Neural progenitor cell (in vitro differentiated cells): ENCODE measurements around the gene HOXB9. TPM values are rescaled to one million over a fixed set of nuclear protein-coding genes. Genes with fewer than 3 reads are reported as not detected.

ENCODE experiments used
- DNase-seq: peaks from one replicate; pipeline ENCODE4 v3.0.0-alpha.2; 2016; ENCODE audit warnings: low spot score
- H2AFZ ChIP-seq: fragments of 200-600 bp; sonication (generic); replicated peaks from 2 replicates; pipeline ENCODE4 v1.6.1; 2016; ENCODE audit warnings: antibody characterized with exemption
- H3F3A ChIP-seq: fragments of 200-600 bp; sonication (generic); 2 replicates; pipeline ENCODE4 v1.6.1; 2016; ENCODE audit warnings: antibody characterized with exemption, low read depth
- H3K27ac ChIP-seq: fragments of 200-600 bp; sonication (generic); 2 replicates; pipeline ENCODE4 v1.5.1; 2016; ENCODE audit warnings: mild to moderate bottlenecking
- H3K27me3 ChIP-seq: fragments of 200-600 bp; sonication (generic); 2 replicates; pipeline ENCODE4 v1.6.1; 2016; ENCODE audit warnings: mild to moderate bottlenecking, moderate library complexity
- H3K36me3 ChIP-seq: fragments of 200-600 bp; sonication (generic); 2 replicates; pipeline ENCODE4 v1.5.1; 2016
- H3K4me1 ChIP-seq: fragments of 200-600 bp; sonication (generic); 2 replicates; pipeline ENCODE4 v1.6.1; 2016; ENCODE audit warnings: mixed run types
- H3K4me2 ChIP-seq: fragments of 200-600 bp; sonication (generic); 2 replicates; pipeline ENCODE4 v1.6.1; 2016
- H3K4me3 ChIP-seq: fragments of 200-600 bp; sonication (generic); 2 replicates; pipeline ENCODE4 v1.5.1; 2016
- H3K79me2 ChIP-seq: fragments of 200-600 bp; sonication (generic); 2 replicates; pipeline ENCODE4 v1.6.1; 2016; ENCODE audit warnings: low read depth
- H3K9ac ChIP-seq: fragments of 200-600 bp; sonication (generic); 2 replicates; pipeline ENCODE4 v1.6.1; 2016
- H3K9me3 ChIP-seq: fragments of 200-600 bp; sonication (generic); 2 replicates; pipeline ENCODE4 v1.5.1; 2016; ENCODE audit warnings: low read depth
- H4K20me1 ChIP-seq: fragments of 200-600 bp; sonication (generic); 2 replicates; pipeline ENCODE4 v1.6.1; 2016; ENCODE audit warnings: low read depth
- H3K27ac Mint-ChIP-seq: 3 replicates; pipeline ENCODE4 v1.8.0; 2021; ENCODE audit warnings: mixed read lengths
- H3K27me3 Mint-ChIP-seq: 2 replicates; pipeline ENCODE4 v1.8.0; 2022; ENCODE audit warnings: low read depth, mild to moderate bottlenecking, inconsistent platforms, moderate library complexity, mixed read lengths; ENCODE audit not compliant: insufficient read depth
- H3K36me3 Mint-ChIP-seq: 3 replicates; pipeline ENCODE4 v1.8.0; 2021; ENCODE audit warnings: mixed read lengths
- H3K4me1 Mint-ChIP-seq: 3 replicates; pipeline ENCODE4 v1.8.0; 2021; ENCODE audit warnings: mixed read lengths
- H3K4me3 Mint-ChIP-seq: 3 replicates; pipeline ENCODE4 v1.8.0; 2021; ENCODE audit warnings: mild to moderate bottlenecking, moderate library complexity, mixed read lengths
- H3K9me3 Mint-ChIP-seq: 3 replicates; pipeline ENCODE4 v1.8.0; 2020; ENCODE audit warnings: mixed read lengths
- EZH2 ChIP-seq: fragments of 200-600 bp; sonication (generic); IDR thresholded peaks from 2 replicates; pipeline ENCODE4 v1.6.1; 2017; ENCODE audit warnings: antibody characterized with exemption, mild to moderate bottlenecking, moderate library complexity
- EZH2phosphoT487 ChIP-seq: fragments of 200-600 bp; sonication (generic); IDR thresholded peaks from 2 replicates; pipeline ENCODE4 v1.6.1; 2017; ENCODE audit warnings: antibody characterized with exemption
- total RNA-seq: library from RNA; depleted of rRNA; stranded (reverse); fragments of >200 nt; gene quantifications from 2 replicates; pipeline ENCODE4 v1.2.3, GENCODE V29; 2015; ENCODE audit warnings: low replicate concordance
- TF ChIP-seq, protein P1 (sequence below): fragments of 200-600 bp; sonication (generic); IDR thresholded peaks from 2 replicates; pipeline ENCODE4 v1.5.1; 2017; ENCODE audit warnings: antibody characterized with exemption, mild to moderate bottlenecking

Gene HOXB9
- total RNA-seq, 1 donor from 2014 or later: not detected

- Histone ChIP-seq H3K27ac (no peak overlapping the region), H3K4me2 (no peak overlapping the region), H3K4me3 (no peak overlapping the region), H3F3A (no peaks in the 10 kb centered on the region), H3K4me1 (no peaks in the 10 kb centered on the region), H3K9ac (no peak overlapping the region), H2AFZ (no peak overlapping the region), H4K20me1 (peaks cover 72% of the 10 kb centered on the region), H3K36me3 (no peaks in the 10 kb centered on the region), H3K27me3 (peaks cover 100% of the 10 kb centered on the region), H3K79me2 (no peaks in the 10 kb centered on the region), H3K9me3 (no peaks in the 10 kb centered on the region)
- Mint-ChIP-seq H3K4me1 (peaks cover 2% of the 10 kb centered on the region), H3K36me3 (no peaks in the 10 kb centered on the region), H3K27me3 (peaks cover 95% of the 10 kb centered on the region), H3K4me3 (no peak overlapping the region), H3K9me3 (peaks cover 15% of the 10 kb centered on the region), H3K27ac (no peak overlapping the region)
- DNase-seq: peak; percentile 1
- TF ChIP-seq EZH2 (no peak), EZH2phosphoT487 (no peak)
- TF ChIP-seq, protein P1, sequence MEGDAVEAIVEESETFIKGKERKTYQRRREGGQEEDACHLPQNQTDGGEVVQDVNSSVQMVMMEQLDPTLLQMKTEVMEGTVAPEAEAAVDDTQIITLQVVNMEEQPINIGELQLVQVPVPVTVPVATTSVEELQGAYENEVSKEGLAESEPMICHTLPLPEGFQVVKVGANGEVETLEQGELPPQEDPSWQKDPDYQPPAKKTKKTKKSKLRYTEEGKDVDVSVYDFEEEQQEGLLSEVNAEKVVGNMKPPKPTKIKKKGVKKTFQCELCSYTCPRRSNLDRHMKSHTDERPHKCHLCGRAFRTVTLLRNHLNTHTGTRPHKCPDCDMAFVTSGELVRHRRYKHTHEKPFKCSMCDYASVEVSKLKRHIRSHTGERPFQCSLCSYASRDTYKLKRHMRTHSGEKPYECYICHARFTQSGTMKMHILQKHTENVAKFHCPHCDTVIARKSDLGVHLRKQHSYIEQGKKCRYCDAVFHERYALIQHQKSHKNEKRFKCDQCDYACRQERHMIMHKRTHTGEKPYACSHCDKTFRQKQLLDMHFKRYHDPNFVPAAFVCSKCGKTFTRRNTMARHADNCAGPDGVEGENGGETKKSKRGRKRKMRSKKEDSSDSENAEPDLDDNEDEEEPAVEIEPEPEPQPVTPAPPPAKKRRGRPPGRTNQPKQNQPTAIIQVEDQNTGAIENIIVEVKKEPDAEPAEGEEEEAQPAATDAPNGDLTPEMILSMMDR: no peak
Observed at GRCh38 chr17:48634493-48635208, 8.5 kb upstream of the HOXB9 start.

DNA sequence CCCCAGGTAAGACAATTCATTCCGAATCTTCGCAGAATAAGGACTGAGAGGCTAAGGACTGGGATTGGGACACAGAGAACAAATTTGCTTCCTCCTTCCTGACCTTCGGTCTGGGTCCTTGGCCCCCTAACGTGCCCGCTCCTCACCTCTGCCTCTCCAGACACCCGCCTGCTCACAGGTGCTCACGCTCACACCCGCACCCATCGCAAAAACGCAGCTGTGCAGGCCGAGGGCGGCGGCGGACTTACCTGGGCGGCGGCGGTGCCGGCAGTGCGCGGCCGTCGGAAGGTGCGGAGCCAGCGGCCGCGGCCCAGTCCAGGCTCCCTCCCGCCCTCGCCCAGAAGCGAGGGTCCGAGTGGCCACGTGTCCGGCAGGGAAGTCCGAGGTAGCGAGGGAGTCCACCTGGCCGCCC is 7.1 kb upstream of the HOXB9 start:
- peaks cover 96% of the 10 kb centered on the region for H3K27me3 Mint-ChIP-seq
- DNase-seq: no peak

GRCh38 chr17:48632579-48633265 is 6.6 kb upstream of the HOXB9 start:
- H3F3A ChIP-seq: no peaks in the 10 kb centered on the region
- H3K9ac ChIP-seq: no peak overlapping the region
- Mint-ChIP-seq H3K27me3 (peaks cover 96% of the 10 kb centered on the region), H3K4me3 (no peak overlapping the region), H3K4me1 (peaks cover 2% of the 10 kb centered on the region), H3K36me3 (no peaks in the 10 kb centered on the region), H3K9me3 (peaks cover 15% of the 10 kb centered on the region), H3K27ac (no peak overlapping the region)
- TF ChIP-seq EZH2phosphoT487 (no peak), EZH2 (no peak)
- TF ChIP-seq, protein P1: no peak
- H2AFZ ChIP-seq: no peak overlapping the region
- H3K79me2 ChIP-seq: no peaks in the 10 kb centered on the region
- H3K9me3 ChIP-seq: no peaks in the 10 kb centered on the region
- H3K4me3 ChIP-seq: no peak overlapping the region
- H3K4me2 ChIP-seq: no peak overlapping the region
- DNase-seq: no peak
- no peaks in the 10 kb centered on the region for H3K36me3 ChIP-seq
- H3K4me1 ChIP-seq: no peaks in the 10 kb centered on the region
- peaks cover 86% of the 10 kb centered on the region for H4K20me1 ChIP-seq
- no peak overlapping the region for H3K27ac ChIP-seq
- H3K27me3 ChIP-seq: peaks cover 100% of the 10 kb centered on the region

More for the DNA sequence above, 7.1 kb upstream of the HOXB9 start:
- no peak overlapping the region for H3K4me3 ChIP-seq
- H3F3A ChIP-seq: no peaks in the 10 kb centered on the region
- H3K9me3 ChIP-seq: no peaks in the 10 kb centered on the region
- Mint-ChIP-seq H3K4me3 (no peak overlapping the region), H3K9me3 (peaks cover 15% of the 10 kb centered on the region), H3K36me3 (no peaks in the 10 kb centered on the region), H3K4me1 (peaks cover 2% of the 10 kb centered on the region), H3K27ac (no peak overlapping the region)
- peaks cover 100% of the 10 kb centered on the region for H3K27me3 ChIP-seq
- no peak overlapping the region for H2AFZ ChIP-seq
- H3K27ac ChIP-seq: no peak overlapping the region
- no peak overlapping the region for H3K4me2 ChIP-seq
- H3K4me1 ChIP-seq: no peaks in the 10 kb centered on the region
- peak; percentile 98 for TF ChIP-seq EZH2phosphoT487
- TF ChIP-seq, protein P1: no peak
- peak; percentile 96 for TF ChIP-seq EZH2
- no peaks in the 10 kb centered on the region for H3K79me2 ChIP-seq
- peaks cover 81% of the 10 kb centered on the region for H4K20me1 ChIP-seq
- H3K9ac ChIP-seq: no peak overlapping the region
- H3K36me3 ChIP-seq: no peaks in the 10 kb centered on the region
